HG02938 (cell line): ENCODE results near the gene PPP1R12B.
"Not testable (repeated sequence)": the region's sequence is repeated elsewhere in the genome, so short reads cannot be mapped to it uniquely, and the experiment has no call there.

ENCODE experiments used
- ATAC-seq: cut with Tn5 transposase; IDR thresholded peaks from one replicate; pipeline ENCODE4 v1.9.1; 2021; ENCODE audit warnings: mild to moderate bottlenecking, moderate library complexity; ENCODE audit not compliant: unreplicated experiment

The PPP1R12B gene

GRCh38 chr1:202526056-202526455 lies 177.6 kb downstream of the PPP1R12B start:
- not testable (repeated sequence) for ATAC-seq

DNA sequence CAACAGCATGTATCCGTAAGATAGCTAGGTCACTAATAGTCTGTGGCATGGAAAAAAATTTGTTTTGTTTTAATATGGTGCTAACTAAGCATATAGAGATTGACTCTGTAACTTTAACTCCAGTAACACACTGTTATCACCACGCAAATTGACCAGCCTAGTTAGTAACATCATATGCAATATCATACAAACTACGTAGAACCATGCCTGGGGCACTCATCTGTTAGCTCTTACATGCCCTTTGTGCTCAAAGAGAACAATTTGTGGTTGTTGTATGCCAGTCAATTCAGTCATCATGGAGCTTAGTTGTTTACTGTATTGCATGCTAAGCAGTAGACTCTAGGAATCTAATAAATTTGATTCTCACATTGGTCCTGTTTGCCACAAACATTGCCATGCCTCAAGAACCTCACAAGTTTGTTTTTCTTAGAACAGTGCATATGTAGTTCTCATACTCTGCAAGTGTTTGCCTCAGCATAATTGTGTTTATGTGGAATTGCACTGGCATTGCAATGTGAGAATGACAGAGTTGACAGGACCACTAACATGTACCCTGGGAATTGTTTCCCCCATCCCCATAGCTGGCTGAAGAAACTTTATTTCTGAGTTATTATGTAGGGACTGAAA lies 179.7 kb downstream of the PPP1R12B start:
- not testable (repeated sequence) for ATAC-seq

GRCh38 chr1:202530686-202531085 lies 182.2 kb downstream of the PPP1R12B start:
- ATAC-seq, result not testable (repeated sequence)

DNA sequence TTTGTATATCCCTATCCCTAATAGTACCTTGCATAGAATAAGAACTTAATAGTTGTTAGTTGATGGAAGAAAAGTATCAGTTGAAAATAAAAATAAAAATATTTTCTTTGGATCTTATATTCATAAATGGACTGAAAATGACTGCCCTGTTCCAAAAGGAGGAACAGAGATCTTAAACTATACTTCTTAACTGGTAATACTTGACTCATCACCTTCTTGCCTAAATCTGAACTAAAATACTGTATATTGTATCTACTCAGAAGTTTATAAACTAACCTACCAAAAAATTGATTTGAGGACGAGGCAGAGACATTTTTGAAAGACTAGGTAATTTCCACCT lies 182.9 kb downstream of the PPP1R12B start:
- ATAC-seq, result no peak

GRCh38 chr1:202531812-202532616 lies 183.5 kb downstream of the PPP1R12B start:
- ATAC-seq, result not testable (repeated sequence)

- not testable (repeated sequence) for ATAC-seq
These were observed 190.7 kb downstream of the PPP1R12B start for GRCh38 chr1:202539166-202539574.

DNA sequence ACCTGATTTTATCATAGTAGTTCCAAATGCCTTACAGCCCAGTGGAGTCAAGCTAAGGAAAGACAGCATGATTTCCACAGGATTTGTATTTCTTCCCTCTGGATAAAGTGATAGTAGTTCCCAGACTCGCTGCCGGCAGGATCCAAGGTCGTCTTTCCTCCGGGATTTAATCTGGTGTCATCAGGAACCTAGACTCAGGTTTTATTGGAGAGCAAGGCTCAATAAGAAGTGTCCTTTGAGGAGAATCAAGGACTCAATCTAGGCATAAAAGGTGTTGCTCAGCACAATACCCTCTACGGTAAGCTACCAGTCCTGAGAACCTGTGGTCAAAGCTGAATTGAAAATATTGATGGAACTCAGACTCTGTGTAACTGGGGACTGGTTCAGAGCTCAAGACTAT lies 191.1 kb downstream of the PPP1R12B start:
- ATAC-seq, result not testable (repeated sequence)

GRCh38 chr1:202540014-202540413 lies 191.5 kb downstream of the PPP1R12B start:
- ATAC-seq, result no peak

DNA sequence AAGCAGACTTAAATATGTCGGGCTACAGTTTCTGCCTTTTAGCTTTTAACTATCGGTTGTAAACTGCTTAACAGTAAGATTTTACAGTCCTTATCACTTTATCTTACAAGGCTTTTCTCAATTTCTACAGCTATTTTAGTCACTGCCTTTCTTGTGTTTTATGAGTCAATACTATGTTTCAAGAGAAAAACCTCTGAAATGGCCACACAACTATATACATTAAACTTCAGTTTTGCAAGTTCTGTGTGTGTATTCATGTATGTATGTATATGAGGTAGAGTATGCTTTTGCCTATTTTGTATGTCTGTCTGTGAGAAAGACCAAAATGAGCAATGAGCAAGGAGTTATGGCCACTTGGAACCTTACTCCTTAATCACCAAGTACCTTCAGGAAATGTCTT lies 191.9 kb downstream of the PPP1R12B start:
- ATAC-seq, result no peak

DNA sequence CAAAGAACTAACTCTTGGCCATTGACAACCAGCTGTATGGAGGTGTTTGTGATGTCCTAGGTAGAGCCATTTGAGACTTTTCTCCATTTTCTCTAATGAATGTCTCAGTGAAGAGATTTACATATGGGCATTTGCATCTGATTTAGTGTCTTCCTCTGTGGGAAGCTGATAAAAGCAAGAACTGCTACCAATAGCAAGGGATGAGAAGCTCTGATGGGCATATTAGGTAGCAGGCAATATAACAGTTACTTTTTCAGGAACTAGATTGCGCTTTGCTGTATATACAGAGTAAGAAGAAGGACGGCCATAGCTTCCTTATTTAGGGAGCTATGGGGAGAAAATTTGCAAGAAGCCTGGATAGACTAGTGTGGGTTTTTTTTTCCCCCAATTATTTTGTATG lies 192.4 kb downstream of the PPP1R12B start:
- ATAC-seq, result not testable (repeated sequence)

DNA sequence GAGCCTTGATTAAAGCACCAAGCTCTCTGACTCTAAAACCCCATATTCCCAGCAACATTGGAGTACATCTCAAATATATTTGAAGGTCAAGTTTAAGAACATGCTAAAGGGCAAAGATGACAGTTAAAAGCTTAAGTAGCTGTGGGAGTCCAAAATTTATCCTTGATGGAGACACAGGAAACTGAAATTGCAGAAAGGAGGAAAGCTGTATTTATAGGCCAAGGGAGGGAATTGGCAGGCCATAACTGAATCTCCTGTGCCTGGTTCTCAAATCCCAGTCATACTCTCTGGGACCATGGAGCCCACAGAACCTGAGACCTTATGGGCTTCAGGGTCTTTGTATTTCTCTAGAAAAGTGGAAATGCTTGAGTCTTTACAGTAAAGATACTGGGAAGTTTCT lies 193.9 kb downstream of the PPP1R12B start:
- ATAC-seq, result not testable (repeated sequence)

GRCh38 chr1:202543537-202543936 lies 195.0 kb downstream of the PPP1R12B start:
- ATAC-seq, result not testable (repeated sequence)

GRCh38 chr1:202544766-202545449 lies 196.4 kb downstream of the PPP1R12B start:
- not testable (repeated sequence) for ATAC-seq

- ATAC-seq, result not testable (repeated sequence)
These were observed 197.3 kb downstream of the PPP1R12B start for GRCh38 chr1:202545647-202546303.

GRCh38 chr1:202546377-202546776 lies 197.9 kb downstream of the PPP1R12B start:
- ATAC-seq, result peak; percentile 18

GRCh38 chr1:202546796-202547195 lies 198.3 kb downstream of the PPP1R12B start:
- peak; percentile 87 for ATAC-seq

GRCh38 chr1:202547215-202547614 lies 198.7 kb downstream of the PPP1R12B start:
- peak; percentile 55 for ATAC-seq

DNA sequence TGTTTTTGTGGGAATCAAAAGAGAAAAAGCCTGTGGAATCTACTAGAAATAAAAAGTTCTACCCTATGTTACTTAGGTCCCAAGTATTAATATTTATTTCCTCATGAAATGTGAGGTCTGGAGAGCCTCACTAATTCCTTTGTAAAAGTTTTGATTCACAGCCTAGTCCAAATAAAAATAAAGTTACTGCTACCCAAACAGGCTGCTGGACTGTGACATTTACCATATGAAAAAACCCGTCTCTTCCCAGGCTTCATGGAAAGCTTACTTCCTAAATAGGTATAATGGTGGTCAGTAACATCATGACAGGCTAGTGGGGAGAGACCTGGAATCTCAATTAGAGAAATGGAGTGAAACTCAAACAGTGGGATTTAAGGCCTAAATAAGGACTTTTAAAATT lies 201.6 kb downstream of the PPP1R12B start:
- ATAC-seq, result not testable (repeated sequence)

DNA sequence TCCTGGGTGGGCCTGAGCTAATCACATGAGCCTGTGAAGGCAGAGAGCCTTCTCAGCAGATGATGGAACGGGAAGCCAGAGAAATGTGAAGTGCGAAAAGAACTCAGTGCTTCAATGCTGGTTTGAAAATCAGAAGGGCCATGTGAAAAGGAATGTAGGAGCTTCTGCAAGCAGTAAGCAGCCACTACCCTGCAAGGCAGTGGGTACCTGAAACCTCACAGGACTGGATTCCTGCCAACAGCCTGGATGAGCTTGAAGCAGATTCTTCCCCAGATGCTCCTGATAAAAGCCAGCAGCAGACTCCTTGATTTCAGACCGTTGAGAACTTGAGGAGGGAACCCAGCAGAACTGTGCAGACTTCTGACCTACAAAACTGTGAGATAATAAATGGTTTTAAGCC lies 203.2 kb downstream of the PPP1R12B start:
- ATAC-seq, result no peak

DNA sequence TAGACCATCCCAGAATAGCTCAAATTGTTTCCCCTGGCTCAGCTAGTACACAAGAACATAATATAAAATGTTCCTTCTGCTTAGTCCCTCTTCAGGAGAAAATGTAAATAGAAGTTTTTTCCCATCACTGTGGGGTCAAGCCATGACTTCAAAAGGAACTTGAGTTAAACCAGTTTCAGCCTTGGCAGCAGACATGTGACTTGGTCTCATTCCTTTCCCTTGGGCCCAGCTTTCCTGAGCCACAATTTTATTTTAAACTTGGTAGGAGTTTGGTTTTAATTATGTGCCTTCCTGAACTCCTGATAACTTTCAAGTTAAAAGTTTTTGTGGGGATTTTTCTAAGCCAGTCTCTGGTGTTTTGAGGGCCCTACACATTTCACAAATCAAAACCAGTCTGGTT lies 204.1 kb downstream of the PPP1R12B start:
- not testable (repeated sequence) for ATAC-seq

DNA sequence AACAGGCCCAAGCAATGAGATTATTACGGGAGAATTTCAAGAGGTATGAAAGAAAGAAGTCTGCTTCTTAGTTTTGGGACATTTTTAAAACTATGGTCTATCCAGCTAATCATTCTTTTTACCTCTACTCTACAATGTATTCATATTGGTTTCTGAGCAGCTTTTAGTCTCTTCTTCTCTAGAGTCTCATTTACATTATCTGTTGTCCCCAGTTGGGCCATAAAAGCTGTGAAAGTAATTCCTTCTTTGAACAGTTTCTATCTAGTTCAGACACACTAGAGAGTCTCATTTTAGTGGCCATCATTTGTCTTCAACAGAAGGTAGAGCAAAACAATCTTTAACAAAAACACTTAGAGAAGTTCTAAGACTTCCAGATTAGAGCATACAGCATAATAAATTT lies 204.6 kb downstream of the PPP1R12B start:
- ATAC-seq, result not testable (repeated sequence)
